Activated CD4-positive, alpha-beta T cell treated with anti-CD3 and anti-CD28 coated beads, Interleukin-2, amount 50 U/mL, for 16 hours (primary cell): ENCODE measurements around the gene PARVB.

Source experiments
- DNase-seq: peaks from one replicate; pipeline ENCODE4 v3.0.0-alpha.2; 2020

The PARVB gene

GRCh38 chr22:44206330-44206645 lies 182.2 kb downstream of the PARVB start:
- no peak for DNase-seq

GRCh38 chr22:44206696-44207095 lies 182.6 kb downstream of the PARVB start:
- no peak for DNase-seq

GRCh38 chr22:44207173-44207980 lies 183.3 kb downstream of the PARVB start:
- DNase-seq = no peak

GRCh38 chr22:44207981-44208317 lies 183.8 kb downstream of the PARVB start:
- DNase-seq = no peak

- no peak for DNase-seq
Observed at GRCh38 chr22:44209343-44209742, 185.2 kb downstream of the PARVB start.

GRCh38 chr22:44210722-44211121 lies 186.6 kb downstream of the PARVB start:
- no peak for DNase-seq

GRCh38 chr22:44211256-44211945 lies 187.3 kb downstream of the PARVB start:
- DNase-seq = no peak

GRCh38 chr22:44211946-44212930 lies 188.1 kb downstream of the PARVB start:
- no peak for DNase-seq

GRCh38 chr22:44212936-44213335 lies 188.8 kb downstream of the PARVB start:
- DNase-seq = no peak

GRCh38 chr22:44213489-44214043 lies 189.5 kb downstream of the PARVB start:
- DNase-seq = no peak

GRCh38 chr22:44214187-44214586 lies 190.1 kb downstream of the PARVB start:
- DNase-seq = no peak

- DNase-seq = no peak
Observed at GRCh38 chr22:44214764-44215163, 190.7 kb downstream of the PARVB start.

- no peak for DNase-seq
Observed at GRCh38 chr22:44215287-44215686, 191.2 kb downstream of the PARVB start.

- DNase-seq = no peak
Observed at GRCh38 chr22:44217346-44217745, 193.2 kb downstream of the PARVB start.

GRCh38 chr22:44218071-44218470 lies 194.0 kb downstream of the PARVB start:
- DNase-seq = no peak

- no peak for DNase-seq
Observed at GRCh38 chr22:44219101-44219870, 195.2 kb downstream of the PARVB start.

GRCh38 chr22:44220727-44221680 lies 196.9 kb downstream of the PARVB start:
- no peak for DNase-seq

- DNase-seq = no peak
Observed at GRCh38 chr22:44221710-44222475, 197.8 kb downstream of the PARVB start.
